H9 (cell line): ENCODE data around the gene GABBR2. TPM values are rescaled to one million over a fixed set of nuclear protein-coding genes. Genes with fewer than 3 reads are reported as not detected.

Source experiments
- DNase-seq: peaks from one replicate; pipeline ENCODE4 v3.0.0-alpha.2; 2017
- H2AFZ ChIP-seq: one replicate; pipeline ENCODE4 v1.6.1; 2013; ENCODE audit warnings: mild to moderate bottlenecking, low read length, control low read depth, moderate library complexity
- H2AK5ac ChIP-seq: 2 replicates; pipeline ENCODE4 v1.6.1; 2013; ENCODE audit warnings: low read length, control low read depth, mixed read lengths; ENCODE audit not compliant: insufficient read length
- H2BK120ac ChIP-seq: one replicate; pipeline ENCODE4 v1.6.1; 2013; ENCODE audit warnings: low read depth, mild to moderate bottlenecking, low read length, control low read depth, inconsistent platforms; ENCODE audit not compliant: poor library complexity, severe bottlenecking
- H2BK12ac ChIP-seq: 2 replicates; pipeline ENCODE4 v1.6.1; 2013; ENCODE audit warnings: low read length, control low read depth, mixed read lengths, low read depth; ENCODE audit not compliant: insufficient read length
- H2BK15ac ChIP-seq: 2 replicates; pipeline ENCODE4 v1.6.1; 2013; ENCODE audit warnings: low read depth, low read length, control low read depth
- H2BK20ac ChIP-seq: one replicate; pipeline ENCODE4 v1.6.1; 2013; ENCODE audit warnings: low read depth, mild to moderate bottlenecking, low read length, control low read depth, inconsistent platforms; ENCODE audit not compliant: poor library complexity, severe bottlenecking
- H2BK5ac ChIP-seq: 2 replicates; pipeline ENCODE4 v1.6.1; 2013; ENCODE audit warnings: low read length, control low read depth, mixed read lengths; ENCODE audit not compliant: insufficient read length
- H3K14ac ChIP-seq: 2 replicates; pipeline ENCODE4 v1.6.1; 2013; ENCODE audit warnings: low read length, control low read depth; ENCODE audit not compliant: insufficient read depth
- H3K18ac ChIP-seq: 2 replicates; pipeline ENCODE4 v1.6.1; 2013; ENCODE audit warnings: low read depth, mild to moderate bottlenecking, mixed read lengths, low read length, control low read depth; ENCODE audit not compliant: insufficient read length
- H3K23ac ChIP-seq: 2 replicates; pipeline ENCODE4 v1.6.1; 2013; ENCODE audit warnings: low read length, control low read depth, mixed read lengths, low read depth; ENCODE audit not compliant: insufficient read length
- H3K23me2 ChIP-seq: 2 replicates; pipeline ENCODE4 v1.6.1; 2013; ENCODE audit warnings: low read depth, mild to moderate bottlenecking, mixed read lengths, low read length, control low read depth; ENCODE audit not compliant: insufficient read length, poor library complexity, severe bottlenecking
- H3K27ac ChIP-seq: 2 replicates; pipeline ENCODE4 v1.5.1; 2013; ENCODE audit warnings: low read length, control low read depth, mixed read lengths, low read depth; ENCODE audit not compliant: insufficient read length
- H3K27me3 ChIP-seq: 2 replicates; pipeline ENCODE4 v1.6.1; 2013; ENCODE audit warnings: low read length, control low read depth, inconsistent platforms; ENCODE audit not compliant: insufficient read depth
- H3K4ac ChIP-seq: 2 replicates; pipeline ENCODE4 v1.6.1; 2013; ENCODE audit warnings: low read depth, mild to moderate bottlenecking, control low read depth, inconsistent platforms, low read length, moderate library complexity
- H3K4me1 ChIP-seq: 2 replicates; pipeline ENCODE4 v1.6.1; 2013; ENCODE audit warnings: low read length, control low read depth, inconsistent platforms; ENCODE audit not compliant: insufficient read depth
- H3K4me2 ChIP-seq: 2 replicates; pipeline ENCODE4 v1.6.1; 2013; ENCODE audit warnings: low read length, control low read depth, mixed read lengths; ENCODE audit not compliant: insufficient read length, insufficient read depth
- H3K56ac ChIP-seq: 2 replicates; pipeline ENCODE4 v1.6.1; 2013; ENCODE audit warnings: low read depth, mild to moderate bottlenecking, mixed read lengths, low read length, control low read depth; ENCODE audit not compliant: insufficient read length
- H3K79me1 ChIP-seq: 2 replicates; pipeline ENCODE4 v1.6.1; 2013; ENCODE audit warnings: low read depth, mild to moderate bottlenecking, moderate library complexity, low read length, control low read depth, inconsistent platforms; ENCODE audit not compliant: insufficient read depth, poor library complexity, severe bottlenecking
- H3K79me2 ChIP-seq: 2 replicates; pipeline ENCODE4 v1.6.1; 2013; ENCODE audit warnings: low read length, control low read depth, inconsistent platforms; ENCODE audit not compliant: insufficient read depth
- H3K9ac ChIP-seq: 2 replicates; pipeline ENCODE4 v1.6.1; 2013; ENCODE audit warnings: low read length, control low read depth, mixed read lengths; ENCODE audit not compliant: insufficient read length; ENCODE audit errors: extremely low read depth
- H3K9me3 ChIP-seq: one replicate; pipeline ENCODE4 v1.6.1; 2013; ENCODE audit warnings: low read depth, low read length, inconsistent platforms; ENCODE audit not compliant: control insufficient read depth
- H3T11ph ChIP-seq: one replicate; pipeline ENCODE4 v1.6.1; 2013; ENCODE audit warnings: mild to moderate bottlenecking, low read length, control low read depth, inconsistent platforms
- H4K20me1 ChIP-seq: one replicate; pipeline ENCODE4 v1.6.1; 2013; ENCODE audit not compliant: control insufficient read depth, insufficient read length, insufficient read depth
- H4K5ac ChIP-seq: 2 replicates; pipeline ENCODE4 v1.6.1; 2013; ENCODE audit warnings: low read depth, mild to moderate bottlenecking, mixed read lengths, low read length, control low read depth; ENCODE audit not compliant: insufficient read length
- H4K8ac ChIP-seq: replicated peaks from 2 replicates; pipeline ENCODE4 v1.6.1; 2013; ENCODE audit warnings: low read length, control low read depth, mixed read lengths, low read depth; ENCODE audit not compliant: insufficient read length
- H4K91ac ChIP-seq: 2 replicates; pipeline ENCODE4 v1.6.1; 2013; ENCODE audit warnings: low read depth, mild to moderate bottlenecking, moderate library complexity, mixed read lengths, low read length, control low read depth; ENCODE audit not compliant: insufficient read length
- H3K27ac Mint-ChIP-seq, 3 experiments: 2 replicates in 2 of 3; 3 replicates in 1 of 3; pipeline ENCODE4 v1.8.0; 2020 to 2021; ENCODE audit warnings: mixed read lengths in 3 of 3, mild to moderate bottlenecking in 1 of 3, moderate library complexity in 1 of 3
- H3K27me3 Mint-ChIP-seq: 2 replicates; pipeline ENCODE4 v1.8.0; 2021; ENCODE audit warnings: low read depth, mild to moderate bottlenecking, moderate library complexity, mixed read lengths
- H3K36me3 Mint-ChIP-seq, 3 experiments: 2 replicates in 2 of 3; 3 replicates in 1 of 3; pipeline ENCODE4 v1.8.0; 2020 to 2021; ENCODE audit warnings: low read depth in 3 of 3, mixed read lengths in 3 of 3; ENCODE audit not compliant: insufficient read depth in 1 of 3
- H3K4me1 Mint-ChIP-seq, 2 experiments: 2 replicates each; pipeline ENCODE4 v1.8.0; 2020; ENCODE audit warnings: mixed read lengths in 2 of 2
- H3K4me3 Mint-ChIP-seq, 2 experiments: 2 replicates in 1 of 2; 3 replicates in 1 of 2; pipeline ENCODE4 v1.8.0; 2020 to 2021; ENCODE audit warnings: mild to moderate bottlenecking in 2 of 2, mixed read lengths in 2 of 2, moderate library complexity in 1 of 2
- H3K9me3 Mint-ChIP-seq, 2 experiments: 2 replicates in 1 of 2; 3 replicates in 1 of 2; pipeline ENCODE4 v1.8.0; 2020; ENCODE audit warnings: mild to moderate bottlenecking in 2 of 2, mixed read lengths in 2 of 2, moderate library complexity in 1 of 2
- WGBS: extraction: QIAGEN DNeasy Blood & Tissue Kit; methylation state at CpG from one replicate; pipeline ENCODE4 v1.1.7; 2013; ENCODE audit warnings: missing lambda C conversion rate, low lambda C conversion rate, mixed read lengths; ENCODE audit not compliant: insufficient read length; ENCODE audit errors: extremely low coverage; 5-methylcytosine and 5-hydroxymethylcytosine counted together
- total RNA-seq: library from RNA; stranded (reverse); gene quantifications from 2 replicates; pipeline ENCODE4 v1.2.1, GENCODE V29; 2021
- TF ChIP-seq, protein P1 (sequence below): fragments of 200-600 bp; sonication (generic); conservative IDR thresholded peaks from 3 replicates; pipeline ENCODE4 v1.8.0; 2021; ENCODE audit warnings: antibody characterized with exemption, mild to moderate bottlenecking

Gene GABBR2
- total RNA-seq, 1 experiment from 2014 or later = 0.66 TPM

DNA sequence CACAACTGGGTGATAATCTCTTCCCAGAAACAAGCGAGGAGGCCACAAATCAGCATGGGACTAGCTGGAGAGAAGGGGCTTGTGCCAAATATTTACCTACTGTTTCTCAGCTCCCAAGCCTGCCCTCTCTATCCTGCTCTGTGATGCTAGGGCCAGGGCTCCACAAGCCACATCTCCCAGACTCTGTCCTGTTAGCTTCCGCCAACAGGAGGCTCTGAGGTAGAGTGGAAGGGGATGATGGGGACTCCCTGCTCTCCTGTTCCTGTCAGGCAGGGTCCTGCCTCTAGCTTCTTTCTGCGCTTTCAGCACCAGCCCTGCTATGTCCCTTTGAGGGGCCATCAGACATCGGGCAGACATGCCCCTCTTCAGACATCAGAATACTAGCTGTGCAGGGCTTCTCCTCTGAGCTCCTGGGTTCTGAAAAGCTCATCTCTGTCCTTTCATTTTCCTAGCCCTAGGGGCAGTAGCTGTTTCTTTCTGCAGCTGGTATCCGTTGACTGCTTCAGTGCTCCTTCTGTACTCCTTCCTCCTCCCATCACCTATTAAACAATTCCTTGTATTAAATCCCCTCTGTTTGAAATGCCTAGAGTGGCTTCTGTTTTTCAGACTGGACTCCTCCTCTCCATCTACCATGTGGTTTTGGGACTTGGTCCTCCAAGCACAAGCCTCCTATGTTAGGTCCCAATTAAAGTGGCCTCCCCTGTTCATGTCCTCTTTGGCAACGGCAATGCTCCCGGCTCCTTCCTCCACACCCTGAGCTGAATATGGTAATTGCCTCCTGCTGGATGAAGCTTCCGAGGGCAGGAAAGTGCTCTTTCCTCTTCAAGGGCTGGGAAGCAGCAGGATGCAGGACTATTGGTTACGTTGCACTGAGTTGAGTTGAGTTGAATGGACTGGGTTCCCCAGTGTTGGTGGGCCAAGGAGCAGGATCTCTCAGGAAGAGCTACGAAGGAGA lies 292.2 kb downstream of the GABBR2 start:
- Histone ChIP-seq H2BK20ac (no peak overlapping the region), H3K79me2 (no peaks in the 10 kb centered on the region), H3K79me1 (no peaks in the 10 kb centered on the region), H3K18ac (no peak overlapping the region), H4K5ac (no peak overlapping the region), H3T11ph (no peak overlapping the region), H2BK15ac (no peak overlapping the region), H4K20me1 (no peaks in the 10 kb centered on the region), H3K56ac (no peak overlapping the region), H3K4me2 (no peak overlapping the region), H3K4ac (no peak overlapping the region), H3K23ac (no peak overlapping the region), H3K27ac (no peak overlapping the region), H3K27me3 (no peaks in the 10 kb centered on the region), H3K14ac (no peak overlapping the region; the same call in 1 of the 2 replicates), H4K91ac (no peak overlapping the region), H4K8ac (no peak overlapping the region), H3K23me2 (no peaks in the 10 kb centered on the region), H2BK12ac (no peak overlapping the region), H2BK120ac (no peak overlapping the region), H2AFZ (no peak overlapping the region), H3K9me3 (no peaks in the 10 kb centered on the region), H2AK5ac (no peak overlapping the region), H3K9ac (no peak overlapping the region), H3K4me1 (peaks cover 3% of the 10 kb centered on the region), H2BK5ac (no peak overlapping the region)
- H3K27me3 Mint-ChIP-seq = peaks cover 7% of the 10 kb centered on the region; the same call in 1 of the 2 replicates
- H3K4me3 Mint-ChIP-seq = no peak overlapping the region
- no CpG with 5 or more reads among the region's 10 CpGs for WGBS
- H3K4me1 Mint-ChIP-seq = peaks cover 24 to 32% of the 10 kb centered on the region in 2 experiments
- peaks cover 3% of the 10 kb centered on the region in 2 experiments; a peak in 2 of 5 replicates for H3K9me3 Mint-ChIP-seq
- TF ChIP-seq, protein P1, sequence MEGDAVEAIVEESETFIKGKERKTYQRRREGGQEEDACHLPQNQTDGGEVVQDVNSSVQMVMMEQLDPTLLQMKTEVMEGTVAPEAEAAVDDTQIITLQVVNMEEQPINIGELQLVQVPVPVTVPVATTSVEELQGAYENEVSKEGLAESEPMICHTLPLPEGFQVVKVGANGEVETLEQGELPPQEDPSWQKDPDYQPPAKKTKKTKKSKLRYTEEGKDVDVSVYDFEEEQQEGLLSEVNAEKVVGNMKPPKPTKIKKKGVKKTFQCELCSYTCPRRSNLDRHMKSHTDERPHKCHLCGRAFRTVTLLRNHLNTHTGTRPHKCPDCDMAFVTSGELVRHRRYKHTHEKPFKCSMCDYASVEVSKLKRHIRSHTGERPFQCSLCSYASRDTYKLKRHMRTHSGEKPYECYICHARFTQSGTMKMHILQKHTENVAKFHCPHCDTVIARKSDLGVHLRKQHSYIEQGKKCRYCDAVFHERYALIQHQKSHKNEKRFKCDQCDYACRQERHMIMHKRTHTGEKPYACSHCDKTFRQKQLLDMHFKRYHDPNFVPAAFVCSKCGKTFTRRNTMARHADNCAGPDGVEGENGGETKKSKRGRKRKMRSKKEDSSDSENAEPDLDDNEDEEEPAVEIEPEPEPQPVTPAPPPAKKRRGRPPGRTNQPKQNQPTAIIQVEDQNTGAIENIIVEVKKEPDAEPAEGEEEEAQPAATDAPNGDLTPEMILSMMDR = no peak; the same call in 2 of the 3 replicates
- no peak overlapping the region for H3K27ac Mint-ChIP-seq
- DNase-seq = no peak
- H3K36me3 Mint-ChIP-seq = peaks cover 0 to 2% (median 0%) of the 10 kb centered on the region in 3 experiments; a peak in 3 of 7 replicates
